GM12878 (cell line): Measurements from ENCODE around the gene MEX3D. TPM values are rescaled to one million over a fixed set of nuclear protein-coding genes. Genes with fewer than 3 reads are reported as not detected.

Source experiments
- ASH2L ChIP-seq: fragments of 300-600, 200-600 bp; sonication (generic); IDR thresholded peaks from 2 replicates; pipeline ENCODE4 v1.6.1; 2017; ENCODE audit warnings: low read depth, mild to moderate bottlenecking, borderline replicate concordance
- CBX5 ChIP-seq: sonication (generic); IDR thresholded peaks from 2 replicates; pipeline ENCODE4 v1.6.1; 2016; ENCODE audit warnings: low read depth, moderate library complexity, mild to moderate bottlenecking, inconsistent platforms
- CHD1 ChIP-seq: IDR thresholded peaks from 2 replicates; pipeline ENCODE4 v1.6.1; 2012; ENCODE audit warnings: low read depth, low read length, improper control_type of control experiment
- TARDBP ChIP-seq: IDR thresholded peaks from 2 replicates; pipeline ENCODE4 v1.6.1; 2016; ENCODE audit warnings: borderline replicate concordance
- polyA plus RNA-seq, 11 experiments: library from polyadenylated mRNA; depleted of rRNA in 4 of 11; unstranded in 6 of 11; stranded (reverse) in 5 of 11; fragments of >200 nt; fragmentation: Nextera tagmentation in 4 of 11; fragmentation: Illumina TruSeq in 1 of 11; extraction: Ambion mirVana in 4 of 11; extraction: Trizol in 1 of 11; gene quantifications; 1 replicate in 1 of 11; 2 replicates in 10 of 11; pipeline versions ENCODE4 v1.2.1 to v1.2.3, GENCODE V29; 2011 to 2016; ENCODE audit warnings: inconsistent platforms in 2 of 11, missing spikeins in 2 of 11, low read depth in 1 of 11
- total RNA-seq, 4 experiments: library from RNA; depleted of rRNA in 3 of 4; stranded (reverse); fragments of >200 nt in 3 of 4; fragmentation: Illumina TruSeq in 1 of 4; extraction: Trizol in 1 of 4; gene quantifications; 2 replicates each; pipeline versions ENCODE4 v1.2.1 to v1.2.3, GENCODE V29; 2013 to 2021
- TF ChIP-seq, protein P1 (sequence below): IDR thresholded peaks from 2 replicates; pipeline ENCODE4 v1.6.1; 2011; ENCODE audit warnings: low read depth, mild to moderate bottlenecking, low read length, moderate library complexity, borderline replicate concordance; ENCODE audit errors: extremely low read depth
- TF ChIP-seq, protein P2 (sequence below): fragments of 450-650 bp; formaldehyde crosslinking; IDR thresholded peaks from 2 replicates; pipeline ENCODE4 v1.4.0; 2022; ENCODE audit warnings: mild to moderate bottlenecking, moderate library complexity

Gene MEX3D
- total and polyA plus RNA-seq, 10 of the 15 experiments (the other 5 are each of a cell fraction or from before 2014, with no cell fraction given), result 0.18 to 6.8 (median 0.81) TPM

DNA sequence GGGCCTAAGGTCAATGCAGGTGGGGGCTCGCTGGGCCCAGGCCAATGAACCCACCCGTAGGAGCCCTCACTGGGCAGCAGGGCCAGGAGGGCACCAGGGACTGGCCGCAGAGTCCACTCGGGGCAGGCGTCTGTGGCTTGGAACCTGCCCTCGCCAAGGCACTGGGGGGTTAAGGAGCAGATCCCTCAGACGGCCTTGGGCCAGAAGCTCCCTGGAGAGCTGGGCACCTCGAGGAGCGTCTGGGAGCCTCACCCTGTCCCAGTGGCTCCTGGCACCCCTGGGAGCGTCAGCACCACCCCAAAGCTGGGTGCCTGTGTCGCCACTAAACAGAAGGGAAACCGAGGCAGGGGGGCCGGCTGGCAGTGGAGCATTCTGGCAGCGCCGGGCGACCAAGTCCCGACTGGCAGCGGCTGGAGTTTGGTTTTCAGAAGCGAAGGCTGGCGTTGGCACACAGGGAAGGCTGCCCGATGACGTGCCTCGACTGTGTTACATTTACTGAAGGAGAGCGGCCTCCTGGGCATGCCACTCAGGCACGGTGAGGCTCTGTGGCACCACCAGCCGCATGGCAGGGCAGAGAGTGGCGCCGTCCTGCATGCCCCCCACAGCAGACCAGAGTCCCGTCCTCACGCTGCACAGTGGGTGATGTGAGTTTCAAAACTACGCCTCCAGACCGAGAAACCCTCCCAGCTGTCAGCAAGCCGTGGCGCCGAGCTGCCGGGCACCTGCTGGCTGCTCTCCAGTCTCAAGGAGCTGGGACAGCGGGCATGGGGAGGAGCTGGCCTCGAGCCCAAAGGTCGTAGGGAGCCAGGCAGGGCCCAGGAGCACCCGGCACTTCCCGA lies 9.2 kb upstream of the MEX3D start (continued):
- TF ChIP-seq CBX5, result no peak
- TF ChIP-seq, protein P1, sequence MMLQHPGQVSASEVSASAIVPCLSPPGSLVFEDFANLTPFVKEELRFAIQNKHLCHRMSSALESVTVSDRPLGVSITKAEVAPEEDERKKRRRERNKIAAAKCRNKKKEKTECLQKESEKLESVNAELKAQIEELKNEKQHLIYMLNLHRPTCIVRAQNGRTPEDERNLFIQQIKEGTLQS, result no peak
- TF ChIP-seq ASH2L, result no peak
- TF ChIP-seq, protein P2, sequence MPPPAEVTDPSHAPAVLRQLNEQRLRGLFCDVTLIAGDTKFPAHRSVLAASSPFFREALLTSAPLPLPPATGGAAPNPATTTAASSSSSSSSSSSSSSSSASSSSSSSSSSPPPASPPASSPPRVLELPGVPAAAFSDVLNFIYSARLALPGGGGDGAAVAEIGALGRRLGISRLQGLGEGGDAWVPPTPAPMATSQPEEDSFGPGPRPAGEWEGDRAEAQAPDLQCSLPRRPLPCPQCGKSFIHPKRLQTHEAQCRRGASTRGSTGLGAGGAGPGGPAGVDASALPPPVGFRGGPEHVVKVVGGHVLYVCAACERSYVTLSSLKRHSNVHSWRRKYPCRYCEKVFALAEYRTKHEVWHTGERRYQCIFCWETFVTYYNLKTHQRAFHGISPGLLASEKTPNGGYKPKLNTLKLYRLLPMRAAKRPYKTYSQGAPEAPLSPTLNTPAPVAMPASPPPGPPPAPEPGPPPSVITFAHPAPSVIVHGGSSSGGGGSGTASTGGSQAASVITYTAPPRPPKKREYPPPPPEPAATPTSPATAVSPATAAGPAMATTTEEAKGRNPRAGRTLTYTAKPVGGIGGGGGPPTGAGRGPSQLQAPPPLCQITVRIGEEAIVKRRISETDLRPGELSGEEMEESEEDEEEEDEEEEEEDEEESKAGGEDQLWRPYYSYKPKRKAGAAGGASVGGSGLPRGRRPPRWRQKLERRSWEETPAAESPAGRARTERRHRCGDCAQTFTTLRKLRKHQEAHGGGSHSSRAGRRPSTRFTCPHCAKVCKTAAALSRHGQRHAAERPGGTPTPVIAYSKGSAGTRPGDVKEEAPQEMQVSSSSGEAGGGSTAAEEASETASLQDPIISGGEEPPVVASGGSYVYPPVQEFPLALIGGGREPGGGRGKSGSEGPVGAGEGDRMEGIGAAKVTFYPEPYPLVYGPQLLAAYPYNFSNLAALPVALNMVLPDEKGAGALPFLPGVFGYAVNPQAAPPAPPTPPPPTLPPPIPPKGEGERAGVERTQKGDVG, result no peak
- TF ChIP-seq CHD1, result no peak
- no peak for TF ChIP-seq TARDBP
